SK-N-SH (cell line): ENCODE measurements around the gene ATP6V1G3. TPM values are rescaled to one million over a fixed set of nuclear protein-coding genes. Genes with fewer than 3 reads are reported as not detected.

ENCODE experiments used
- CTCF ChIA-PET: fragments of 300-600, 350-600 bp; formaldehyde crosslinking; extraction: SDS; loops from one replicate; lab custom pipeline; 2021; lab: Yijun Ruan, JAX
- POLR2A ChIA-PET: fragments of 350-600 bp; sonication (Branson Sonifier 250); formaldehyde crosslinking; extraction: SDS; loops from one replicate; lab custom pipeline; 2020; ENCODE audit warnings: antibody characterized with exemption, inconsistent platforms; lab: Yijun Ruan, JAX
- DNase-seq: peaks from one replicate; pipeline ENCODE4 v3.0.0; 2012
- H2AFZ ChIP-seq: fragments of 200-600 bp; sonication (generic); 2 replicates; pipeline ENCODE4 v1.8.1; 2016; ENCODE audit warnings: antibody characterized with exemption, mild to moderate bottlenecking, low read depth
- H3F3A ChIP-seq: fragments of 200-600 bp; sonication (generic); replicated peaks from 2 replicates; pipeline ENCODE3; 2016; ENCODE audit warnings: antibody characterized with exemption, mild to moderate bottlenecking; ENCODE audit not compliant: insufficient read depth
- H3K27ac ChIP-seq, 2 experiments: fragments of 200-500 bp in 1 of 2; fragments of 200-600 bp in 1 of 2; sonication (Bioruptor generic) in 1 of 2; sonication (generic), shearing (Covaris generic) in 1 of 2; 2 replicates each; pipeline versions ENCODE4 v1.5.1 to v1.6.1; 2014 to 2016; ENCODE audit warnings: low read depth in 2 of 2, inconsistent platforms in 1 of 2, low read length in 1 of 2, mild to moderate bottlenecking in 1 of 2, mixed read lengths in 1 of 2
- H3K27me3 ChIP-seq: fragments of 200-600 bp; sonication (generic), shearing (Covaris generic); 2 replicates; pipeline ENCODE4 v1.6.1; 2016; ENCODE audit warnings: mixed run types; ENCODE audit not compliant: insufficient read depth
- H3K36me3 ChIP-seq, 2 experiments: fragments of 200-500 bp in 1 of 2; fragments of 200-600 bp in 1 of 2; sonication (Bioruptor generic) in 1 of 2; sonication (generic) in 1 of 2; replicated peaks in 1 of 2; 2 replicates each; pipeline versions ENCODE3 to v1.5.1; 2014 to 2016; ENCODE audit warnings: low read length in 1 of 2, mild to moderate bottlenecking in 1 of 2; ENCODE audit not compliant: insufficient read depth in 2 of 2, control insufficient read depth in 1 of 2
- H3K4me1 ChIP-seq, 2 experiments: fragments of 200-500 bp in 1 of 2; fragments of 200-600 bp in 1 of 2; sonication (Bioruptor generic) in 1 of 2; sonication (generic), shearing (Covaris generic) in 1 of 2; 2 replicates each; pipeline versions ENCODE4 v1.5.1 to v1.6.1; 2014 to 2016; ENCODE audit warnings: low read depth in 1 of 2, low read length in 1 of 2, mixed run types in 1 of 2; ENCODE audit not compliant: insufficient read depth in 2 of 2, control insufficient read depth in 1 of 2
- H3K4me2 ChIP-seq: fragments of 200-600 bp; sonication (generic), shearing (Covaris generic); 2 replicates; pipeline ENCODE4 v1.6.1; 2017; ENCODE audit warnings: mixed run types
- H3K4me3 ChIP-seq, 2 experiments: fragments of 200-500 bp in 1 of 2; fragments of 200-600 bp in 1 of 2; sonication (Bioruptor generic) in 1 of 2; sonication (generic), shearing (Covaris generic) in 1 of 2; 2 replicates each; pipeline versions ENCODE4 v1.5.1 to v1.8.1; 2014 to 2016; ENCODE audit warnings: low read depth in 2 of 2, inconsistent platforms in 1 of 2, low read length in 1 of 2, mild to moderate bottlenecking in 1 of 2, mixed read lengths in 1 of 2, moderate library complexity in 1 of 2
- H3K79me2 ChIP-seq: fragments of 200-600 bp; sonication (generic); 2 replicates; pipeline ENCODE4 v1.8.1; 2017; ENCODE audit warnings: mild to moderate bottlenecking; ENCODE audit not compliant: insufficient read depth
- H3K9ac ChIP-seq: fragments of 200-600 bp; sonication (generic); 2 replicates; pipeline ENCODE4 v1.6.1; 2017; ENCODE audit warnings: mixed run types
- H3K9me2 ChIP-seq: fragments of 200-600 bp; sonication (generic); 2 replicates; pipeline ENCODE4 v1.6.1; 2017; ENCODE audit warnings: mixed run types
- H3K9me3 ChIP-seq: fragments of 200-600 bp; sonication (generic); 2 replicates; pipeline ENCODE4 v1.6.1; 2017; ENCODE audit warnings: mixed run types, mild to moderate bottlenecking, moderate library complexity
- H4K20me1 ChIP-seq: fragments of 200-600 bp; sonication (generic); 2 replicates; pipeline ENCODE4 v1.6.1; 2017; ENCODE audit warnings: mild to moderate bottlenecking, mixed run types; ENCODE audit not compliant: insufficient read depth
- CHD2 ChIP-seq: fragments of 150-350 bp; IDR thresholded peaks from 2 replicates; pipeline ENCODE4 v1.6.1; 2018; ENCODE audit warnings: low read length; ENCODE audit not compliant: partially characterized antibody
- CTCF ChIP-seq: fragments of 200-600 bp; sonication (generic); IDR thresholded peaks from 2 replicates; pipeline ENCODE4 v1.6.1; 2017; ENCODE audit warnings: antibody characterized with exemption, mild to moderate bottlenecking, moderate library complexity
- ELF1 ChIP-seq: IDR thresholded peaks from 2 replicates; pipeline ENCODE4 v1.4.0; 2012
- EP300 ChIP-seq, 2 experiments: IDR thresholded peaks; 2 replicates each; pipeline versions ENCODE4 v1.4.0 to v1.6.1; 2012; ENCODE audit warnings: borderline replicate concordance in 1 of 2, low read depth in 1 of 2, low read length in 1 of 2
- FOSL2 ChIP-seq: IDR thresholded peaks from 2 replicates; pipeline ENCODE4 v1.4.0; 2012; ENCODE audit warnings: low read depth, mild to moderate bottlenecking, moderate library complexity, borderline replicate concordance
- FOXJ3 ChIP-seq: sonication (generic); formaldehyde crosslinking; IDR thresholded peaks from 2 replicates; pipeline ENCODE4 v1.5.1; 2020; ENCODE audit warnings: mild to moderate bottlenecking, missing genetic modification reagents
- FOXM1 ChIP-seq: IDR thresholded peaks from 2 replicates; pipeline ENCODE4 v1.4.0; 2012; ENCODE audit warnings: low read depth, mild to moderate bottlenecking
- GABPA ChIP-seq: IDR thresholded peaks from 2 replicates; pipeline ENCODE4 v1.4.0; 2012; ENCODE audit warnings: low read depth, mild to moderate bottlenecking
- IRF3 ChIP-seq: fragments of 150-350 bp; IDR thresholded peaks from 2 replicates; pipeline ENCODE4 v1.6.1; 2016; ENCODE audit warnings: mild to moderate bottlenecking, low read depth, low read length
- MAX ChIP-seq: IDR thresholded peaks from 2 replicates; pipeline ENCODE4 v1.4.0; 2012; ENCODE audit warnings: low read depth
- MEF2A ChIP-seq: IDR thresholded peaks from 2 replicates; pipeline ENCODE4 v1.4.0; 2012; ENCODE audit warnings: low read depth, borderline replicate concordance
- MXI1 ChIP-seq: IDR thresholded peaks from 2 replicates; pipeline ENCODE4 v1.6.1; 2012; ENCODE audit warnings: mild to moderate bottlenecking, low read depth, low read length, improper control_type of control experiment
- NFIC ChIP-seq: IDR thresholded peaks from 2 replicates; pipeline ENCODE4 v1.4.0; 2012; ENCODE audit warnings: borderline replicate concordance
- NRF1 ChIP-seq: IDR thresholded peaks from 2 replicates; pipeline ENCODE4 v1.6.1; 2012; ENCODE audit warnings: low read depth, mild to moderate bottlenecking, low read length
- POLR2AphosphoS5 ChIP-seq: IDR thresholded peaks from 2 replicates; pipeline ENCODE4 v1.6.1; 2012; ENCODE audit warnings: low read depth, low read length
- RAD21 ChIP-seq: IDR thresholded peaks from 2 replicates; pipeline ENCODE4 v1.6.1; 2012; ENCODE audit warnings: mild to moderate bottlenecking, low read length
- RCOR1 ChIP-seq: fragments of 150-350 bp; IDR thresholded peaks from 2 replicates; pipeline ENCODE4 v1.6.1; 2017; ENCODE audit warnings: antibody characterized with exemption, low read length
- REST ChIP-seq: IDR thresholded peaks from 2 replicates; pipeline ENCODE4 v1.6.1; 2012; ENCODE audit warnings: mild to moderate bottlenecking, low read depth, low read length, moderate library complexity
- RFX5 ChIP-seq: IDR thresholded peaks from 2 replicates; pipeline ENCODE4 v1.6.1; 2012; ENCODE audit warnings: mild to moderate bottlenecking, improper control_type of control experiment, low read length
- TAF1 ChIP-seq: IDR thresholded peaks from 2 replicates; pipeline ENCODE4 v1.6.1; 2012; ENCODE audit warnings: low read depth, mild to moderate bottlenecking, low read length, moderate library complexity, borderline replicate concordance
- TCF12 ChIP-seq: IDR thresholded peaks from 2 replicates; pipeline ENCODE4 v1.4.0; 2012
- USF1 ChIP-seq: IDR thresholded peaks from 2 replicates; pipeline ENCODE4 v1.4.0; 2012; ENCODE audit warnings: low read depth, borderline replicate concordance
- YY1 ChIP-seq: IDR thresholded peaks from 2 replicates; pipeline ENCODE4 v1.4.0; 2012; ENCODE audit warnings: low read depth, mild to moderate bottlenecking
- WGBS: methylation state at CpG from one replicate; pipeline ENCODE4 v1.1.6; 2017; ENCODE audit warnings: low lambda C conversion rate; 5-methylcytosine and 5-hydroxymethylcytosine counted together
- polyA plus RNA-seq, 3 experiments: library from polyadenylated mRNA; depleted of rRNA; stranded (reverse); fragments of >200 nt; gene quantifications; 2 replicates each; pipeline ENCODE4 v1.2.3, GENCODE V29; 2012

Gene ATP6V1G3
- polyA plus RNA-seq, 1 of the 3 experiments (the other 2 are of a cell fraction), result not detected

- Histone ChIP-seq H3K9me3 (no peaks in the 10 kb centered on the region), H3K9ac (no peak overlapping the region), H3K4me3 (no peak overlapping the region), H3K4me1 (peaks cover 4 to 25% of the 10 kb centered on the region in 2 experiments; a peak in 3 of 4 replicates), H3K9me2 (no peaks in the 10 kb centered on the region), H3K27ac (no peak overlapping the region), H4K20me1 (no peaks in the 10 kb centered on the region), H3K79me2 (no peaks in the 10 kb centered on the region), H2AFZ (no peak overlapping the region), H3K4me2 (no peak overlapping the region), H3K27me3 (no peaks in the 10 kb centered on the region), H3K36me3 (no peaks in the 10 kb centered on the region), H3F3A (peaks cover 17% of the 10 kb centered on the region)
- TF ChIP-seq USF1, result no peak
- ChIA-PET CTCF (interaction anchor here (1.1 kb wide), 1 partner anchor 22 kb away, joined by 3 read pairs; no protein-coding TSS in a partner anchor), POLR2A (no interaction called here)
- 83% methylated on average over 1 of the region's 1 CpG for WGBS
- DNase-seq, result no peak
Measured at GRCh38 chr1:198490224-198490623, 50.3 kb downstream of the ATP6V1G3 start.

- H3K36me3 ChIP-seq, result no peaks in the 10 kb centered on the region
- H3K9me2 ChIP-seq, result no peaks in the 10 kb centered on the region
- POLR2A ChIA-PET, result no interaction called here
- H4K20me1 ChIP-seq, result no peaks in the 10 kb centered on the region
- no peak overlapping the region for H3K4me3 ChIP-seq
- H3K27me3 ChIP-seq, result no peaks in the 10 kb centered on the region
- peaks cover 8% of the 10 kb centered on the region for H3F3A ChIP-seq
- no peaks in the 10 kb centered on the region for H3K79me2 ChIP-seq
- H3K9me3 ChIP-seq, result no peaks in the 10 kb centered on the region
- H3K27ac ChIP-seq, result peak overlapping the region; percentile 7 to 31; a peak in 3 of 4 replicates
- H2AFZ ChIP-seq, result no peak overlapping the region
- H3K9ac ChIP-seq, result no peak overlapping the region
- H3K4me2 ChIP-seq, result no peak overlapping the region
- DNase-seq, result no peak
- peaks cover 0 to 11% of the 10 kb centered on the region in 2 experiments; a peak in 2 of 4 replicates for H3K4me1 ChIP-seq
- CTCF ChIA-PET, result interaction anchor here (1.0 to 1.2 kb wide), 2 partner anchors 19 to 199 kb away, joined by 3 to 4 read pairs; no protein-coding TSS in a partner anchor
- no peak for TF ChIP-seq RFX5
- TF ChIP-seq MXI1, result no peak
- no peak for TF ChIP-seq IRF3
- no peak for TF ChIP-seq TAF1
- TF ChIP-seq RAD21, result no peak
- 0 out of 2 replicates have a peak, but pooled peaks have one; percentile 59 for TF ChIP-seq FOXM1
- TF ChIP-seq MAX, result no peak
- TF ChIP-seq NRF1, result no peak
- no peak for TF ChIP-seq ELF1
- TF ChIP-seq NFIC, result peak; percentile 67; the same call in 1 of the 2 replicates
- TF ChIP-seq POLR2AphosphoS5, result peak; percentile 29; the same call in 1 of the 2 replicates
- no peak for TF ChIP-seq FOXJ3
- peak; percentile 40; the same call in 1 of the 2 replicates for TF ChIP-seq FOSL2
- peak in 1 of 2 experiments; percentile 88; a peak in 2 of 4 replicates for TF ChIP-seq EP300 (IDR thresholded peaks at IDR 0.05; ENCODE audit: borderline replicate concordance in 1 of 2, low read depth in 1 of 2, low read length in 1 of 2)
- TF ChIP-seq YY1, result no peak
- no peak for TF ChIP-seq CHD2
- no peak for TF ChIP-seq CTCF
- TF ChIP-seq GABPA, result no peak
- no peak for TF ChIP-seq RCOR1
- TF ChIP-seq REST, result no peak
- TF ChIP-seq TCF12, result peak; percentile 84
- TF ChIP-seq MEF2A, result no peak
Measured at GRCh38 chr1:198486903-198487302, 53.6 kb downstream of the ATP6V1G3 start.
